Thyroid gland (tissue), 4 donors: ENCODE data around the gene TWF2. TPM values are rescaled to one million over a fixed set of nuclear protein-coding genes. Genes with fewer than 3 reads are reported as not detected.

Experiments
- DNase-seq, 2 donors: peaks; one replicate each; pipeline ENCODE4 v3.0.0-alpha.2; 2019
- H3K27ac ChIP-seq, 3 donors: fragments of 200-600 bp; sonication (generic); 1 replicate in 2 of 3; 2 replicates in 1 of 3; pipeline ENCODE4 v1.5.1; 2016 to 2019; ENCODE audit warnings: mild to moderate bottlenecking in 1 of 3, moderate library complexity in 1 of 3
- H3K27me3 ChIP-seq: fragments of 200-600 bp; sonication (generic); one replicate; pipeline ENCODE4 v1.5.1; 2019
- H3K36me3 ChIP-seq, 2 donors: fragments of 200-600 bp; sonication (generic); one replicate each; pipeline ENCODE4 v1.5.1; 2016 to 2019
- H3K4me1 ChIP-seq, 2 donors: fragments of 200-600 bp; sonication (generic); one replicate each; pipeline ENCODE4 v1.5.1; 2017 to 2019
- H3K4me3 ChIP-seq, 3 donors: fragments of 200-600 bp; sonication (generic); replicated peaks in 1 of 3; 1 replicate in 2 of 3; 2 replicates in 1 of 3; pipeline ENCODE4 v1.5.1; 2016; ENCODE audit warnings: mild to moderate bottlenecking in 1 of 3
- H3K9me3 ChIP-seq: fragments of 200-600 bp; sonication (generic); one replicate; pipeline ENCODE4 v1.5.1; 2017
- CTCF ChIP-seq, 6 experiments: fragments of 200-600 bp in 3 of 6; fragments of 450-650 bp in 3 of 6; sonication (generic) in 3 of 6; IDR thresholded peaks; one replicate each; pipeline ENCODE4 v1.5.1; 2016 to 2019; ENCODE audit warnings: antibody characterized with exemption in 6 of 6, mild to moderate bottlenecking in 2 of 6, inconsistent platforms in 1 of 6, moderate library complexity in 1 of 6
- POLR2A ChIP-seq, 2 donors: fragments of 450-650 bp; IDR thresholded peaks; one replicate each; pipeline ENCODE4 v1.6.1; 2017; ENCODE audit warnings: antibody characterized with exemption in 2 of 2, mild to moderate bottlenecking in 2 of 2, moderate library complexity in 1 of 2
- WGBS, 2 donors: methylation state at CpG; one replicate each; pipeline ENCODE4 v1.1.5; 2017; 5-methylcytosine and 5-hydroxymethylcytosine counted together
- intact Hi-C: fragments of 100-400 bp; cut with DNase I; formaldehyde crosslinking; loops from one replicate; pipeline ENCODE4 v1.15.1; 2023
- total RNA-seq, 4 donors: library from RNA; depleted of rRNA; stranded (reverse); fragments of >200 nt; gene quantifications; one replicate each; pipeline ENCODE4 v1.2.3, GENCODE V29; 2016

TWF2 gene
- total RNA-seq, 4 donors from 2014 or later: 28.3 to 61.1 (median 50.4) TPM

GRCh38 chr3:52210550-52211046, 28.4 kb downstream of the TWF2 start:
- no peak for DNase-seq
- 88 to 95% methylated on average over 6 of the region's 6 CpGs for WGBS, 2 donors
- Histone ChIP-seq H3K27ac (no peak overlapping the region), H3K4me1 (peaks cover 0 to 7% of the 10 kb centered on the region in 2 donors), H3K9me3 (no peaks in the 10 kb centered on the region), H3K27me3 (no peaks in the 10 kb centered on the region), H3K36me3 (peaks cover 80 to 95% of the 10 kb centered on the region in 2 donors), H3K4me3 (no peak overlapping the region)
- intact Hi-C loops: no loop called here
- no peak for TF ChIP-seq POLR2A (IDR thresholded peaks at IDR 0.05)
- TF ChIP-seq CTCF (IDR thresholded peaks at IDR 0.05): no peak

GRCh38 chr3:52210037-52210436, 28.9 kb downstream of the TWF2 start:
- no peak for TF ChIP-seq POLR2A (IDR thresholded peaks at IDR 0.05)
- no peak for TF ChIP-seq CTCF (IDR thresholded peaks at IDR 0.05)
- no peaks in the 10 kb centered on the region for H3K27me3 ChIP-seq
- H3K4me1 ChIP-seq: peaks cover 0 to 9% of the 10 kb centered on the region in 2 donors
- H3K36me3 ChIP-seq: peaks cover 86 to 96% of the 10 kb centered on the region in 2 donors
- intact Hi-C loops: no loop called here
- no peaks in the 10 kb centered on the region for H3K9me3 ChIP-seq
- H3K27ac ChIP-seq: no peak overlapping the region
- no peak for DNase-seq
- no peak overlapping the region for H3K4me3 ChIP-seq

- Histone ChIP-seq H3K4me3 (no peak overlapping the region), H3K27me3 (no peaks in the 10 kb centered on the region), H3K9me3 (no peaks in the 10 kb centered on the region), H3K27ac (no peak overlapping the region), H3K4me1 (peaks cover 3 to 15% of the 10 kb centered on the region in 2 donors), H3K36me3 (peaks cover 84 to 96% of the 10 kb centered on the region in 2 donors)
- TF ChIP-seq CTCF (IDR thresholded peaks at IDR 0.05): no peak
- TF ChIP-seq POLR2A (IDR thresholded peaks at IDR 0.05): no peak
- intact Hi-C loops: no loop called here
- DNase-seq: no peak
- 94 to 95% methylated on average over 4 of the region's 4 CpGs for WGBS, 2 donors
These were observed 30.4 kb downstream of the TWF2 start for GRCh38 chr3:52208556-52208955.

- no peak overlapping the region for H3K4me3 ChIP-seq
- intact Hi-C loops: no loop called here
- no peak overlapping the region for H3K27ac ChIP-seq
- H3K4me1 ChIP-seq: peaks cover 6 to 15% of the 10 kb centered on the region in 2 donors
- no peak for TF ChIP-seq POLR2A (IDR thresholded peaks at IDR 0.05)
- TF ChIP-seq CTCF (IDR thresholded peaks at IDR 0.05): no peak
- DNase-seq: peak in 1 of 2 donors; percentile 65
- H3K9me3 ChIP-seq: no peaks in the 10 kb centered on the region
- WGBS, 2 donors: 71 to 85% methylated on average over 6 of the region's 6 CpGs
- H3K36me3 ChIP-seq: peaks cover 68 to 85% of the 10 kb centered on the region in 2 donors
- no peaks in the 10 kb centered on the region for H3K27me3 ChIP-seq
These were observed 33.1 kb downstream of the TWF2 start for GRCh38 chr3:52205727-52206372.

GRCh38 chr3:52204337-52205073, 34.5 kb downstream of the TWF2 start:
- Histone ChIP-seq H3K27ac (no peak overlapping the region), H3K4me3 (no peak overlapping the region), H3K27me3 (no peaks in the 10 kb centered on the region), H3K9me3 (no peaks in the 10 kb centered on the region), H3K36me3 (peaks cover 61 to 76% of the 10 kb centered on the region in 2 donors), H3K4me1 (peaks cover 11 to 16% of the 10 kb centered on the region in 2 donors)
- intact Hi-C loops: no loop called here
- DNase-seq: no peak
- no peak for TF ChIP-seq POLR2A (IDR thresholded peaks at IDR 0.05)
- WGBS, 2 donors: 73 to 78% methylated on average over 10 of the region's 10 CpGs
